HuH-7 (cell line): ENCODE results near the gene GPC1.
A peak's percentile ranks its signal among the peaks of the same experiment; 100 is the strongest.

ENCODE experiments used
- DNase-seq: peaks from one replicate; pipeline ENCODE4 v3.0.0; 2011; ENCODE audit warnings: low spot score

The GPC1 gene

GRCh38 chr2:240458044-240458899 lies 22.8 kb downstream of the GPC1 start:
- DNase-seq = no peak

- no peak for DNase-seq
Measured at GRCh38 chr2:240458900-240459391, 23.5 kb downstream of the GPC1 start.

GRCh38 chr2:240459401-240460252 lies 24.2 kb downstream of the GPC1 start:
- DNase-seq = peak; percentile 68

- no peak for DNase-seq
Measured at GRCh38 chr2:240460253-240460711, 24.8 kb downstream of the GPC1 start.

- no peak for DNase-seq
Measured at GRCh38 chr2:240460781-240461431, 25.4 kb downstream of the GPC1 start.

GRCh38 chr2:240461471-240462072 lies 26.1 kb downstream of the GPC1 start:
- DNase-seq = no peak

GRCh38 chr2:240462073-240462706 lies 26.7 kb downstream of the GPC1 start:
- DNase-seq = no peak

GRCh38 chr2:240462707-240463273 lies 27.3 kb downstream of the GPC1 start:
- no peak for DNase-seq

GRCh38 chr2:240463274-240463865 lies 27.9 kb downstream of the GPC1 start:
- no peak for DNase-seq

- no peak for DNase-seq
Measured at GRCh38 chr2:240463866-240464481, 28.5 kb downstream of the GPC1 start.

GRCh38 chr2:240464514-240465241 lies 29.2 kb downstream of the GPC1 start:
- no peak for DNase-seq

- DNase-seq = no peak
Measured at GRCh38 chr2:240465268-240465764, 29.9 kb downstream of the GPC1 start.

- no peak for DNase-seq
Measured at GRCh38 chr2:240465765-240466578, 30.5 kb downstream of the GPC1 start.

- no peak for DNase-seq
Measured at GRCh38 chr2:240466579-240467148, 31.2 kb downstream of the GPC1 start.

GRCh38 chr2:240467149-240467642 lies 31.7 kb downstream of the GPC1 start:
- no peak for DNase-seq

- no peak for DNase-seq
Measured at GRCh38 chr2:240467659-240468302, 32.3 kb downstream of the GPC1 start.
